Urinary bladder (tissue), 4 donors: ENCODE data around the gene TSPAN17. TPM values are rescaled to one million over a fixed set of nuclear protein-coding genes. Genes with fewer than 3 reads are reported as not detected.

Experiments
- DNase-seq: peaks from one replicate; pipeline ENCODE4 v3.0.0-alpha.2; 2015; ENCODE audit errors: extremely low spot score
- H3K27ac ChIP-seq: one replicate; pipeline ENCODE4 v1.5.1; 2013; ENCODE audit warnings: low read depth, mild to moderate bottlenecking, moderate library complexity
- H3K36me3 ChIP-seq: one replicate; pipeline ENCODE4 v1.6.1; 2013; ENCODE audit warnings: mild to moderate bottlenecking, moderate library complexity; ENCODE audit not compliant: insufficient read depth
- H3K4me1 ChIP-seq: one replicate; pipeline ENCODE4 v1.6.1; 2013; ENCODE audit warnings: mild to moderate bottlenecking, moderate library complexity; ENCODE audit not compliant: insufficient read depth
- H3K4me3 ChIP-seq: one replicate; pipeline ENCODE4 v1.5.1; 2013; ENCODE audit warnings: low read depth, low read length
- WGBS: extraction: QIAGEN DNeasy Blood & Tissue Kit; methylation state at CpG from one replicate; pipeline ENCODE4 v1.1.7; 2013; 5-methylcytosine and 5-hydroxymethylcytosine counted together
- polyA plus RNA-seq: library from polyadenylated mRNA; stranded (reverse); fragments of 200-250 nt; gene quantifications from one replicate; pipeline ENCODE4 v1.2.3, GENCODE V29; 2013
- total RNA-seq: library from RNA; depleted of rRNA; stranded (reverse); fragments of >200 nt; gene quantifications from one replicate; pipeline ENCODE4 v1.2.3, GENCODE V29; 2014
- donor health status: healthy with polysubstance abuse.
- donor health status: healthy.

Gene TSPAN17
- total and polyA plus RNA-seq, 2 donors: 19.3 to 26.3 TPM

- Histone ChIP-seq H3K27ac (no peak overlapping the region), H3K4me3 (no peak overlapping the region), H3K36me3 (no peaks in the 10 kb centered on the region), H3K4me1 (no peaks in the 10 kb centered on the region)
- DNase-seq: no peak
- WGBS: 24% methylated on average over 31 of the region's 31 CpGs
Observed at GRCh38 chr5:176679365-176680225, 32.3 kb downstream of the TSPAN17 start.

- no peak overlapping the region for H3K4me3 ChIP-seq
- H3K4me1 ChIP-seq: no peaks in the 10 kb centered on the region
- no peaks in the 10 kb centered on the region for H3K36me3 ChIP-seq
- no peak overlapping the region for H3K27ac ChIP-seq
- 3% methylated on average over 33 of the region's 33 CpGs for WGBS
- DNase-seq: no peak
Observed at GRCh38 chr5:176680226-176680563, 32.9 kb downstream of the TSPAN17 start.

- Histone ChIP-seq H3K4me3 (no peak overlapping the region), H3K27ac (no peak overlapping the region), H3K4me1 (no peaks in the 10 kb centered on the region), H3K36me3 (no peaks in the 10 kb centered on the region)
- DNase-seq: no peak
- WGBS: 67% methylated on average over 6 of the region's 6 CpGs
Observed at GRCh38 chr5:176682016-176682531, 34.8 kb downstream of the TSPAN17 start.

GRCh38 chr5:176685010-176685409, 37.7 kb downstream of the TSPAN17 start:
- DNase-seq: no peak
- no peaks in the 10 kb centered on the region for H3K36me3 ChIP-seq
- no peak overlapping the region for H3K4me3 ChIP-seq

GRCh38 chr5:176687247-176687646, 40.0 kb downstream of the TSPAN17 start:
- no peaks in the 10 kb centered on the region for H3K36me3 ChIP-seq
- no peak overlapping the region for H3K4me3 ChIP-seq
- H3K4me1 ChIP-seq: no peaks in the 10 kb centered on the region
- DNase-seq: no peak
- no peak overlapping the region for H3K27ac ChIP-seq
- WGBS: 88% methylated on average over 10 of the region's 10 CpGs

More at GRCh38 chr5:176685010-176685409, 37.7 kb downstream of the TSPAN17 start:
- Histone ChIP-seq H3K27ac (no peak overlapping the region), H3K4me1 (no peaks in the 10 kb centered on the region)

- Histone ChIP-seq H3K4me1 (no peaks in the 10 kb centered on the region), H3K36me3 (no peaks in the 10 kb centered on the region), H3K4me3 (no peak overlapping the region), H3K27ac (no peak overlapping the region)
- DNase-seq: no peak
- WGBS: 85% methylated on average over 5 of the region's 5 CpGs
Observed at GRCh38 chr5:176687881-176688280, 40.6 kb downstream of the TSPAN17 start.

GRCh38 chr5:176690911-176691310, 43.6 kb downstream of the TSPAN17 start:
- no peak overlapping the region for H3K27ac ChIP-seq
- no peaks in the 10 kb centered on the region for H3K36me3 ChIP-seq
- H3K4me1 ChIP-seq: no peaks in the 10 kb centered on the region
- no peak for DNase-seq
- no peak overlapping the region for H3K4me3 ChIP-seq
- WGBS: 85% methylated on average over 7 of the region's 7 CpGs

- no peak overlapping the region for H3K4me3 ChIP-seq
- WGBS: 94% methylated on average over 1 of the region's 1 CpG
- H3K27ac ChIP-seq: no peak overlapping the region
- DNase-seq: no peak
- H3K36me3 ChIP-seq: no peaks in the 10 kb centered on the region
- no peaks in the 10 kb centered on the region for H3K4me1 ChIP-seq
Observed at GRCh38 chr5:176691524-176691923, 44.2 kb downstream of the TSPAN17 start.

GRCh38 chr5:176692326-176692725, 45.0 kb downstream of the TSPAN17 start:
- Histone ChIP-seq H3K4me1 (no peaks in the 10 kb centered on the region), H3K27ac (no peak overlapping the region), H3K4me3 (no peak overlapping the region), H3K36me3 (no peaks in the 10 kb centered on the region)
- DNase-seq: no peak
- WGBS: 51% methylated on average over 5 of the region's 5 CpGs

GRCh38 chr5:176692839-176693476, 45.7 kb downstream of the TSPAN17 start:
- 16% methylated on average over 13 of the region's 13 CpGs for WGBS
- H3K27ac ChIP-seq: no peak overlapping the region
- DNase-seq: peak; percentile 11
- H3K4me1 ChIP-seq: no peaks in the 10 kb centered on the region
- no peak overlapping the region for H3K4me3 ChIP-seq
- no peaks in the 10 kb centered on the region for H3K36me3 ChIP-seq

- H3K27ac ChIP-seq: no peak overlapping the region
- DNase-seq: no peak
- H3K4me1 ChIP-seq: no peaks in the 10 kb centered on the region
- WGBS: 35% methylated on average over 13 of the region's 13 CpGs
- no peak overlapping the region for H3K4me3 ChIP-seq
- H3K36me3 ChIP-seq: no peaks in the 10 kb centered on the region
Observed at GRCh38 chr5:176693477-176693851, 46.2 kb downstream of the TSPAN17 start.

GRCh38 chr5:176694146-176694545, 46.9 kb downstream of the TSPAN17 start:
- DNase-seq: no peak
- WGBS: 81% methylated on average over 10 of the region's 10 CpGs
- no peak overlapping the region for H3K27ac ChIP-seq
- no peaks in the 10 kb centered on the region for H3K36me3 ChIP-seq
- H3K4me1 ChIP-seq: no peaks in the 10 kb centered on the region
- no peak overlapping the region for H3K4me3 ChIP-seq

GRCh38 chr5:176694631-176695030, 47.3 kb downstream of the TSPAN17 start:
- Histone ChIP-seq H3K4me3 (no peak overlapping the region), H3K27ac (no peak overlapping the region), H3K4me1 (no peaks in the 10 kb centered on the region), H3K36me3 (no peaks in the 10 kb centered on the region)
- DNase-seq: no peak
- WGBS: 75% methylated on average over 9 of the region's 9 CpGs

GRCh38 chr5:176695073-176695472, 47.8 kb downstream of the TSPAN17 start:
- 58% methylated on average over 8 of the region's 8 CpGs for WGBS
- H3K27ac ChIP-seq: no peak overlapping the region

More at GRCh38 chr5:176695073-176695472, 47.8 kb downstream of the TSPAN17 start:
- Histone ChIP-seq H3K4me3 (no peak overlapping the region), H3K36me3 (no peaks in the 10 kb centered on the region), H3K4me1 (no peaks in the 10 kb centered on the region)
- no peak for DNase-seq
